Measurements from ENCODE around the gene XKRX.

XKRX gene

DNA sequence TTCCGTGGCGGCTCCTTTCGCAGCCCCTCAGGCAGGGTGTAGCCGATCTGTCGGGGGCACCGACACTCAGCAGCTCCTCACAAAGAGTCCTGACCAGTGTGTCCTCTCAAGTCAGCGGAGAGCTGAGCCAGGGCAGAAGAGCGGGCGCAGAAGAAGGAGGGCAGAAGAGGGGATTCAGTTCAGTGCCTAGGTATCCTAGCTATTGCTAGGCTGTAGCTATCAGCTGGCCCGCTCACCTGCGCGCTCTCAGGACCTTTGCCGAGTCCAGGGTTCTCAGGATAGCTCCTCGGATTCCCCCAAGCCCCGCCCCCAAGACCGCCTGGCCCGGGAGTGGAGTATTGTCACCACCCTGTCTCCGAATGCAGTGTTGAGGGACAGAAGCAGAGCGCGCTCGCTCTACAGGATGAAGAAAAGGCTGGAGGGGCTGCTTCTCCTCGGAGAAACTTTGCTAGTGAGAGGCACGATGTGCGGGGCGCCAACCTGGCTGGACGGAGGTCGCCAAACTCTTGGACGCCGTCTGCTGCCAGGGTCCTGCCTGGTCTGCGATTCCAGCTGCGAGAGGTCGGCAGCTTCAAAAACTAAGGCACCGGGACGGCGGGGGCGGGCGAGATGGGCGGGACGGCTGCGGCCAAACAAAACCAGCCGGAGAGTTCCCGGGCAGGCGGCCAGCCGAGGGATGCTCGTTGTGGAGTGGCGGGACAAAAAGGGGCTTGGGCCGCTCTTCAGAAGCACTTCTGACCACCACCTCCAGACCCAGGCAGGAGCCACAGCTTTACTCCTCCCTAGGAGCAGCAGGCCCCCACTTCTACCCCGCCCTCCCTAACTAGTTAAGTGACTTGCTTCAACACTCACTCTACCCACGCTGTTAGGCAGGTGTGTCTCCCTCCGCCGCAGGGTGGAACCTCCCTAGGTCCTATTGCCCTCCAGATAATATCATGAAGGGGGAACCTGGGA is at the start of gene XKRX:
XKRX (minus strand) TSS at position 258 of the 954 bp plus-strand sequence. CDS start 613 bp downstream, outside the sequence.
- DNase-seq (ENCODE audit: low read depth, low spot score): no peak

DNA sequence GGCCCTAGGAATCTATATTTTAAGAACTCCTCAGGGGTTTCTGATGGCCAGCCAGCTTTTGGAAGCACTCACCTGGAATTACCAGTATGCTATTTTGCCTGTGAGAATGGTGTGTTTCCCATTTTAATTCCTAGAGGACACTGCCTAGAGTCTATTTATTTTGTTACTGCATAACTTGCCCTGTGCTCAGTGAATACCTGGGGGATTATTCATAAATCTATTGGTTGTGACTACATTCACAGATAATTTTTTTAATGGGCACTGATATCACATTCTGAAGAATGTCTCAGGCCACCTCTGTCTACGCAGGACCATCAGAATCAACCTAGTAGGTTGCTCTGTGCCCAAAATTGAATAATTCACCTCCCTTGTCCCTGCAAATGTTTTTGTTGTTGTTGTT is 47.5 kb upstream of the XKRX start:
- DNase-seq (ENCODE audit: low read depth, low spot score): no peak

DNA sequence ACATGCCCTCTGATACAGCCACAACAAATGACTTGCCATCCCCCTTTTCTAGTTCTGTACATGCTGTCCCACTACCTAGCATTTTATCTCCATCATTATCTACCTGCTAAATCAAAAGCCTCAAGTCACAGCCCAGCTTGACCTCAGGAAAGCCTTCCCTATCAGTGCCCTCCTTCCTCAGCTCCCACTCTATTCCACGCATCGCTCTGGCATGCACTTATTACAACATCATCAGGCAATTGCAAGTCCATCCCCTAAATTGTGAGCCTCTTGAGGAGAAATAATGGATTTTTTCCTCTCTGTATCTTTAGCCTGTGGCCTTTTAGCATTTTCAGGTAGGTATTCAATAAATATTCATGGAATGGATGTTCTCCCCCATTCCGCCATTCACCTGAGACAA is 46.5 kb upstream of the XKRX start:
- DNase-seq (ENCODE audit: low read depth, low spot score): no peak

DNA sequence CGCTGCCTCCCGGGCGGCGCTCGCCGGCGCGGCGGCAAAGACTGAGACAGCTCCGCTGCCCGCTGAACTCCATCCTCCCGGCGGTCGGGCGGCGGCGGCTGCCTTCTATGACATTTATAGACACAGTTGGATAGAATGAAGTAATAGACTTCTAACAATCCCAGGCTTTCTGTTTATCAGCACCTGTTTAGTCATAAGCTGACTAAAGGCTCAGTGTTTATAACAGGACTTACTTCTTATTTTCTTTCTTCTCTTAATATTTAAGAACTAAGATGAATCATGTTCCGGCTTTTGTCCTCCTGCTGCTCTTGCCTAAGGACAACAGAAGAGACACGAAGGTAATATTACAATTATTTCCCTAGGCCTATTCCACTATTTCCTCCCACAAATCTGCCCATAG is 44.7 kb upstream of the XKRX start:
- no peak for DNase-seq (ENCODE audit: low read depth, low spot score)

DNA sequence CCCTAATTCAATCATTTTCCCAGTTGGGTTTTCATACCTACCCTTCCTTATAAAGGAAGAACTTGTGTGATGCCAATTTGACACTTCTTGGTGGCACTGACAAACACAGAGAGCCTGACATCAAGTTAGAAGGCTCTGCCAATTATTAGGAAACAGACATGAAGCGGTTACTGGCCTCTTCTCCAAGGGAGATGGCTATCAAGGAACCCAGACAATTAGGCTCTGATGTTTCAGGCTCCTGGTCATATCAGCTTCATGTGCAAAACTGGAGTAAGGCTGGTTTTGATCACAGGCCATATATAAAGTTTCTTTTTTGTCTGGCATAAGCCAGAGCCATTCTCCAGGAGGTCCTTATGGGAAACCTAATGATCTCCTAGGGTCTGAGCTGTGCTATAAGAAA is 41.2 kb upstream of the XKRX start:
- DNase-seq (ENCODE audit: low read depth, low spot score): no peak

DNA sequence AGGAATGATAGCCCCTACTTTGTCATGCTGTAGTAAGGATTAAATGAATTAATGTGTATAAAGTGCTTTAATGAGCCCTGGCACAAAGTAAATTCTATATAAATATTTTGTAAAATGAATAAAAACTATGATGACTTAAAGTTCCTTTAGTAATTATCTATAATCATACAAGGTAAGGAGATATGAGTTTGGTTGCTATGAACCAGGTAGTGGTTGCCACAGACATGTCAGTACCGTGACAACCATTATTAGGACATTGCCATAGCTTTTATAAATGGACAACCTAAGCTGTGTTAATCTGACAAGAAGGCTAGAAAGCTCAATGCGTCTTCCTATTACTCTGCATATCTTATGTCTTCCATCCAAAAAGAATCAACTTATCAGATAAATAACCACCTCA is 40.7 kb upstream of the XKRX start, which contains the start of gene ARL13A:
ARL13A (plus strand) TSS at position 301 of the 400 bp plus-strand sequence. CDS start 3,982 bp downstream, outside the sequence.
- DNase-seq (ENCODE audit: low read depth, low spot score): no peak

DNA sequence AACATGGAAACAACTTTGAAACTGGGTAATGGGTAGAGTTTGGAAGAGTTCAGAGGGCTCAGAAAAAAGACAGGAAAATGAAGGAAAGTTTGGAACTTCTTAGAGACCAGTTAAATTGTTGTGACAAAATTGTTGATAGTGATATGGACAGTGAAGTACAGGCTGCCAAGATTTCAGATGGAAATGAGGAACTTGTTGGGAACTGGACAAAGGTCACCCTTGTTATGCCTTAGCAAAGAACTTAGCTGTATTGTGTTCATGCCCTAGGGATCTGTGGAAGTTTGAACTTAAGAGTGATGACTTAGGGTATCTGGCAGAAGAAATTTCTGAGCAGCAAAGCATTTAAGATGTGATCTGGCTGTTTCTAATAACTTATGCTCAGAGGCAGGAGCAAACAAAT is 35.6 kb upstream of the XKRX start:
- no peak for DNase-seq (ENCODE audit: low read depth, low spot score)

DNA sequence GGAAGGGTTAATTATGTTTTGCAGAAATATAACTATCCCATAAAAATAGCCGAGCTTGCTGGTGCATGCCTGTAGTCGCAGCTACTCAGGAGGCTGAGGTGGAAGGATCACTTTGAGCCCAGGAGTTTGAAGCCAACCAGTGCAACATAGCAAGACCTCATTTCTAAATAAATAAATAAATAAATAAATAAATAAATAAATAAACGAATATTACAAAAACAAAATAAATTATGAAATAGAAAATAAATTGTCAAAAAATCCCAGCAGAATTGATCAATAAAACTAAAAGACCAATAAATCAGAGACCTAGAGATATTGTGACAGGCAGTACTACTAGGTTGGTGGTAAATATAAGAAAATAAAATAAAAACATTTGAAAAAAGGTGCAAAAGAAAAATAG is 34.1 kb upstream of the XKRX start:
- DNase-seq (ENCODE audit: low read depth, low spot score): no peak

DNA sequence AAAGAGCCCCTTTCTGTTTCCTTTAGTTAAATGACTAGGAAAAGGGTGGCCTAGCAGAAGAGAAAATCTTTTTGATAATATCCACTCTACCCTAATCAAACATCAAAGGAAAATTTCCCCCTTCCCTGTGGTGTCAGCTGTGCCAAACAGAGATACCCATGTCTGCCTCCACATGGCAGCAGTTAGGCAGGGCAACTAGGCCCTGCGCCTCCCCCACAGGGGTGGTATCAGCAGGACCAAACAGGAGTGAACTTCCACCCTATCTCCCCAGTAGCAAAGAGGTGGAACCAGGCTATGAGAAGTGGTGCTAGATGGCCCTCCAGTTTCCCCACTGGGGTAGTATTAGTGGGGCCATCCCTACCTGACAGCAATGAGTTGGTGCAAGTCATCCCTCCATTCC is 19.8 kb upstream of the XKRX start:
- DNase-seq (ENCODE audit: low read depth, low spot score): no peak

DNA sequence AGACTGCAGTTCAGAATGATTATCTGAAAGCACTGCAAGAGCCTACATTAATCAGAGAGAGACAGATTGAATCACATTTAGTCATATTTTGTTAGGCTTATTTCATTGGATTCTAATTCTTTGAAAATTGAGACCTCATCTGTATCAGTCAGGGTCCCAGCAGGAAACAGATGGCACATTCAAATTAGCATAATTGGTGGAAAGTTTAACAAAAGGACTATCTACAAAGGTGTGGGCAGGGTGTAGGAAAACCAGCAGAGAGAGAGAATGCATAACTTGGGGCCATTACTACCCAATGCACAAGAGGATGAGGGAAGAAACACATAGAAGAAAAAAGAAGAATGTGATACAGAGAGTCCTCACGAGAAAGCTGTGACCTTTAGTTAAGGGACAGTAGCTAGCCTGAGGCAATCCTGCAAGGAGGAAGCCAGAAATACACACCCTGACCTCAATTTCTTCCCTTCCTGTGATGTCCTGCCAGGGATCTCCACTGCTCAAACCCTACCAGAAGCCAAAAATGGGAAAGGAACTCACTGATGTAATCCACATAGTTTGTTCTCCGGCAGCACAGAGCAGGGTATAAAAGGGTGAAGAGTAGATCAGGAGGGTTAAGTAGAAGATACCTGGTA is 17.7 kb upstream of the XKRX start:
- no peak for DNase-seq (ENCODE audit: low read depth, low spot score)

DNA sequence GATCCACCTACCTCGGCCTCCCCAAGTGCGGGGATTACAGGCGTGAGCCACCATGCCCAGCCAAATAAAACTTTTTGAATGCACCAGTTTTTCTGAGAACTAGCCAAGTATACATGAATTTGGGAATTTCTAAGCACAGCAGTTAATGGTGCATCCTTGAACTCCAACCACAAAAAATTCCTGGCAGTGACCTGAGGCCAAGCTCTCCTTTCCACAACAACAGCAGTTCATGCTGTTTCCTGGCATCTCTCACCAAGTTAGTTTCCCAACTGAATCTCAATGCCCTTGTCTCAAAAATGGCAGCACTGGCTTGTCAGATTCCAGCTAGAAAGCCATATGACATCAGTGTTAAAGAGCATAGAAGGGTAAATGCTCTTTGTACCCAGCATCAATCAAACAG is 15.9 kb upstream of the XKRX start:
- DNase-seq (ENCODE audit: low read depth, low spot score): no peak

DNA sequence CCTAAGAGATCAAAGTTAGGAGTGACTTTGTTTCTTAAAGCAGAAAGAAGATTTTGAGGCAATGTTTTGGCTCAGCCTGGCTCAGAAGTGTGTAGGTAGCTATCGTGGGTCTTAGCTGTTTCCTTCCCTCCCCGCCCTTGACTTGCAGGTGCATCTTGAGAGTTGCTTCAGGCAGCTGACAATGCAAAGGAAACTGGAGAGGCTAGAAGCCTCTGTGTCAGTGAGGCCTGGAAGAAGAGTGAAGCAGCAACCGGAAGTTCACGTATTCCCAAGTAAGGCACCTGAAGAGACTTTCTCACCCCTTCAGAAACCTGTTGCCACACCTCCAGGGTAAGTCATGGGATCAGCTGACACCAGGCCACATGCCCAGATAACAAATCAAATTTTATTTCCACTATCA is 10.6 kb upstream of the XKRX start:
- no peak for DNase-seq (ENCODE audit: low read depth, low spot score)

DNA sequence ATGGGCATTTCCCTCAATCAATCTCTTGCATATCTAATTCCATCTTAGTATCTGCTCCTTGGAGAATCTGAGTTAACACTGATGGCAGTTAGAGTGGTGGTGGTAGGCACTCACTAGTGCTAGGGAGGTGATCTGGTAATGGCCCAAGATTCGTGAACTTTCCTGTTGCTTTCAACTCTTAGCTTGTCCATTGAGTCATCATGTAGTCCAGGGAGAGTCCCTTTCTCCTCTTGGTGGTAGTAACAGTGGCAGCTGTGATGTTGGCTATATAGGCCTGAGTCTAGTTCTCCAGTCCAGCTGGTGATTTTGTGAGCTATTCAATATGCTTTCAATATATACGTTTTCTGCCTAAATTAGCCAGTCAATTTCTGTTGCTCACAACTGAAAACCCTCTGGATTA is 7.0 kb upstream of the XKRX start:
- DNase-seq (ENCODE audit: low read depth, low spot score): no peak

DNA sequence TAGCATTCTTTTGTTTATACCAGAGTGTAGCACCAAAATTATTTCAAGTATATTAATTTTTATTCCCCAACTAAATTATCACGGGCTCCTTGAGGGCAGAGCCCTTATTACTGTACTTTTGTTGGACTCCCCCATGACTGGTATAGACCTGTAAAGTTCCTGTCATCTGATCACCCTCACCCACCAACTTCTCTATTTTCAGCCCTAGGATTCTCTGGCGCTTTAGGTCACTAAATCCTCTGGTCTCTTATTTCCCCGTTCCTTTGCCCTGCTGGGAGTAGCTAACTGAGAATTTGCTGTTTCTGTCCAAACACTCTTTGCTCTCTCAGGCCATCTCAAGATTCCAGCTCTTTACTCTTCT is 3.2 kb upstream of the XKRX start:
- DNase-seq (ENCODE audit: low read depth, low spot score): no peak

DNA sequence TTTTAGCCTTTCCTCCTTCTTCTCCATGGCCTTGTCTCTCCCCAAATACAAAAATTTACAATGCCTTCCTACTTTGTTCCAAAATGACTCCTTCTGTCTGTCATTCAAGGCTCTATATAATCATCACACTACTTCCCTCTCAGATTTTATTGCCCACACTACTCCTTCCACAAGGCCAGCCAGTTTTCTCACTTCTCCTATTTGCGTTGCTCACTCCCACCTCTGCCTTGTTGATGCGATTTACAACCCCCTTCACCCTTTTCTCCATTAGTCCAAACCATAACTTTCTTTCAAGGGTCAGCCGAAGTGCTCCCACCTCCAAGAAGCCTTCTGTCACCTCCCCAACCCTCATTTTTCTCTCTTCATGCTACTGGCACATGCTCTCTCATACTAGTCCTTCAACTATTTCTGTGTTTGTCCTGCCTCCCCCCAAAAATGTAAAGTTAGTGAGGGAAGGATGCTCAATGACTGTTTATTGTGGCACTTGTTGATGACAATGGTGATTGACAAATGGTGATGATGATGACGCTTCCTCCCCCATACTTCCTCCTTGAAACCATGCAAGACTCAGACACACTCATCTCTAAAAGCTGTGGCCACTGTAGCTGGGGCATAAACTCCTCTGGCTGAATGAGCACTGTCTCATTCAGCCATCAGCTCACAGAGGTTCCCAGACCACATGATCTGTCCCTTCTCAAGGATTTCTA is 2.7 kb upstream of the XKRX start:
- no peak for DNase-seq (ENCODE audit: low read depth, low spot score)

DNA sequence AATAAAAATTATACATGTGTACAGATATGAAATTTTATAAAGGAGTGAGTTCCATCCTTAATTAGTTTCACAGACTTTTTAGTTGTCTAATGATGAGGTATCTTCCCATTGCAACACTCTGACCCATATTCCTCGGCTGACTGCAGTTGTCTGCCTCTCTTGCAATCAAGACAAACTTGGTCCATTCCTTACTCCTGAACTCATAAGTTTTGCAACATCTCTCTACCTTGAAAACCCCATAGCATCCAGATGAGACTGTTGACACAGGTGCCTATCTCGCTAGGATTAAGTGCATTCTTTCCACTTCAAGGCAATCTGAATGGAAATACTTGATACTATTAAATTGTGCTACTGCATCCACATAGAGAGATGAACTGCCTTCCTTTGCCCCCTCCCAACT is 2.3 kb downstream of the XKRX start:
- DNase-seq (ENCODE audit: low read depth, low spot score): no peak

DNA sequence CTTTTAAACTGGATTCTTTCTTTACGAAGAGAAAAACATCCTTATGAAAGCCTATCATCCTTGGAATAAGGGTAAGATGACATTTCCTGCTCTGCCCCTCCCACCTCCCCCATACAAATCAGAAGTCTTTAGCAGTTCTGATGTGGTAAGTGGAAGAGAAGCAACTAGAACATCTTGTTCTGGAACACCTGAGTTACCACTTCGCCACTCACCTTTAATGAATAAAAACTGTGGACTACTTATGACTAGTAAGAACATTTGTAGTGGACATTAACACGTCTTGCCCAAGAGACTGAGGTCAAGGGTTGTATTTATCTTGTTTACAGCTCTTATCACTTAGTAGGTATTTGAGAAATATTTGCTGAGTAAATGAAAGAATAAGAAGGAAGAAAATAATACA is 4.3 kb downstream of the XKRX start:
- DNase-seq (ENCODE audit: low read depth, low spot score): no peak

DNA sequence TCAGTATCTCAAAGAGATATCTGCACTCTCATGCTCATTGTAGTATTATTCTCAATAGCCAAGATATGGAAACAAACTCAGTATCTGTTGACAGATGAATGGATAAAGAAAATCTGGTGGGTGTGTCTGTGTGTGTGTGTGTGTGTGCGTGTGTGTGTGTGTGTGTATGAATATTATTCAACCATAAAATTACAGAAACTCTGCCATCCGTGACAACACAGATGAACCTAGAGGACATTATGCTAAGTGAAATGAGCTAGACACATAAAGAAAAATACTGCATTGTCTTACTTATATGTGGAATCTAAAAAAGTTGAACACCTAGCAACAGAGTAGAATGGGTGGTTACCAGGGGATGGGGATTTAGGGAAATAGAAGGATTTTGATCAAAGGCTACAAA is 13.2 kb downstream of the XKRX start:
- no peak for DNase-seq (ENCODE audit: low read depth, low spot score)

DNA sequence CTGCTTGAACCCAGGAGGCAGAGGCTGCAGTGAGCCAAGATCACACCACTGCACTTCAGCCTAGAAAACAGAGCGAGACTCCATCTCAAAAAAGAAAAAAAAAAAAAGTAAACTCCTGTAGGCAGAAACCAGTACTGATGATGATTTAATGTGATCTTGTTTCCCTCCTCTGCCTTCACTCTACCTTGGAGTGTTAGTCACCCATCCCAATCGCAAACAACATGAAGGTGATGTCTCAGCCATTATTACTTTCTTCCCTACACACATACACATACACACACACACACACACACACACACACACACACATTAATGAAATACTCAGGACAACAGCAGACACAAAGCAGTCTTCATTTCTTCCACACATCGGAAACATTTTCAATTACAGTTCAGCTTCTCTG is 15.6 kb downstream of the XKRX start:
- DNase-seq (ENCODE audit: low read depth, low spot score): no peak

DNA sequence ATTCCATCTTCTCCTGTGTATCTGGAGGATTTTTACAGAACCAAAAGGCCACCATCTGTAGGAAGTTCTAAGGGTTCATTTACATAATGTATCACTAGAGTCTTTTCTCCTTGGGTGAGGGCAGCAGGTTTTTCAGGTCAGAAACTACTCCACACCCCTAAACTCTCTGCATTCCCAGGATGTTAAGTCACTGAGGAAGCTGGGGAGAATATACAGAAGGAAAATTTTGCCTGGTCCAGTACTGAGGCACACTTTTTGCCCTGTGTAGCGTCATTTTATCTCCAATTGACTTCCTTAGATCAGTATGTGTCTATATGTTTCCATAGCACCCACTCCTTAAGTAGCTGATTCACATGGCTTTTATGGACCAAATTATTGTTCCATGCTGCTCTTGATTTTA is 17.0 kb downstream of the XKRX start:
- no peak for DNase-seq (ENCODE audit: low read depth, low spot score)

DNA sequence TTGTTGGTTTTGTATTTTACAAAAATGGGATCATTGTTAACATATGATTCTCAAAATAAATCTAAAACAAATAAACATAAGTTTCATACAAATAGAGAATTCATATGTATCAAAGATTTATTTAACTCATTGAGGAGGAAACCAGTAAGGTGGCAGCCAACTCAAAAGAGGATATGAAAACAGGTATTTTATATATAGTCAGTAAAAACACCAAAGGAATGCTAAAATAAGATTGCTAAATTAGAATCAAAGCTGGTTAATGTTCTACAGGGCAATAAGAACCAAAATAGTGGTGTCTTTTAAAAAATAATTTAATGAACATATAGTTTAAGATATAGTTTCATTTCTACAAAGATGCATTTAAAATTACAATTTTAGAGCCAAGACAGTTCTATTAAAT is 23.1 kb downstream of the XKRX start:
- DNase-seq (ENCODE audit: low read depth, low spot score): no peak

DNA sequence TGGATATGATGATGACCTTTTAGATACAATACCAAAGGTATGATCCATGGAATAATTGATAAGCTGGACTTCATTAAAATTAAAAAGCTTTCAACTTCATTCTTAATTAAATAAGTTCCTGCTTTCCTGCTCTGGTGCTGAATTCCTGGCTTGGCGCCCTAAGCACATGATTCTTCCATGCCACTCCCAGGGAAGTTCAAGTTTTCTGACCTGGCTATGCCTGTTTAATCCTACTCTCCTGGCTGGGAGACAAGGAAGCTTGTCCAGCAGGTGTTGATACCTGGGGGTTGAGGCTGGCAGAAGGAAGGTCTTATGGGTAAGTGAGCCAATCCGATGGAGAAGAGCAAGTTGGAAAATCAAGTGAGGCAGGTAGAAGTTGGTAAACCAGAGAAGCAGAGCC is 24.3 kb downstream of the XKRX start:
- no peak for DNase-seq (ENCODE audit: low read depth, low spot score)

Measured in iPS DF 19.7 (cell line).